Omental fat pad (tissue), 4 donors: Measurements from ENCODE around the gene INO80C. TPM values are rescaled to one million over a fixed set of nuclear protein-coding genes. Genes with fewer than 3 reads are reported as not detected.
A peak's percentile ranks its signal among the peaks of the same experiment; 100 is the strongest.

Experiments
- ATAC-seq: fragments of 150-250 bp; one replicate; pipeline ENCODE4 v1.9.1; 2016; ENCODE audit warnings: mild to moderate bottlenecking, moderate library complexity; ENCODE audit not compliant: low FRiP score
- DNase-seq: peaks from one replicate; pipeline ENCODE4 v3.0.0-alpha.2; 2019; ENCODE audit warnings: low spot score
- CTCF ChIP-seq, 3 donors: fragments of 450-650 bp; IDR thresholded peaks; one replicate each; pipeline ENCODE4 v1.5.1; 2016 to 2017; ENCODE audit warnings: antibody characterized with exemption in 3 of 3, mild to moderate bottlenecking in 3 of 3, moderate library complexity in 2 of 3
- total RNA-seq, 4 donors: library from RNA; depleted of rRNA; stranded (reverse); fragments of >200 nt; gene quantifications; one replicate each; pipeline ENCODE4 v1.1.0, GENCODE V29; 2016

Gene INO80C
- total RNA-seq, 4 donors from 2014 or later = 6.3 to 20.7 (median 9.6) TPM

- no peak for TF ChIP-seq CTCF (IDR thresholded peaks at IDR 0.05)
- ATAC-seq = no peak
Measured at GRCh38 chr18:35485852-35486251, 11.9 kb downstream of the INO80C start.

GRCh38 chr18:35484034-35484433 is 13.7 kb downstream of the INO80C start:
- DNase-seq (no peak), ATAC-seq (no peak)
- TF ChIP-seq CTCF (IDR thresholded peaks at IDR 0.05) = no peak

More at GRCh38 chr18:35485852-35486251, 11.9 kb downstream of the INO80C start:
- DNase-seq = no peak

GRCh38 chr18:35481960-35482366 is 15.8 kb downstream of the INO80C start:
- no peak for TF ChIP-seq CTCF (IDR thresholded peaks at IDR 0.05)
- ATAC-seq = no peak
- no peak for DNase-seq

- DNase-seq (no peak), ATAC-seq (no peak)
- TF ChIP-seq CTCF (IDR thresholded peaks at IDR 0.05) = no peak
Measured at GRCh38 chr18:35479911-35480586, 17.7 kb downstream of the INO80C start.

GRCh38 chr18:35478520-35479435 is 19.0 kb downstream of the INO80C start:
- TF ChIP-seq CTCF (IDR thresholded peaks at IDR 0.05) = no peak
- ATAC-seq (peak; percentile 85), DNase-seq (no peak)

- no peak for DNase-seq
- ATAC-seq = no peak
- no peak for TF ChIP-seq CTCF (IDR thresholded peaks at IDR 0.05)
Measured at GRCh38 chr18:35477974-35478373, 19.8 kb downstream of the INO80C start.
